A673 (cell line): ENCODE data around the gene DAPK2. TPM values are rescaled to one million over a fixed set of nuclear protein-coding genes. Genes with fewer than 3 reads are reported as not detected.

Experiments
- BruUV-seq: library from RNA; stranded (reverse); fragments of 400-500 nt; replicated peaks from 2 replicates; lab custom pipeline; 2021; lab: Mats Ljungman, UMichigan
- CTCF ChIA-PET: fragments of 300-600 bp; sonication (Branson Sonifier 250); formaldehyde crosslinking; loops from one replicate; lab custom pipeline; 2022; ENCODE audit warnings: antibody characterized with exemption; lab: Charles Lee
- POLR2A ChIA-PET: fragments of 300-600 bp; sonication (Branson Sonifier 250); formaldehyde crosslinking; loops from one replicate; lab custom pipeline; 2022; ENCODE audit warnings: antibody characterized with exemption; ENCODE audit not compliant: low non-redundant PET; lab: Charles Lee
- DNase-seq: peaks from one replicate; pipeline ENCODE4 v3.0.0-alpha.2; 2015; ENCODE audit warnings: low spot score
- H3K27ac ChIP-seq: fragments of 200-600 bp; sonication (generic); 2 replicates; pipeline ENCODE4 v1.5.1; 2016; ENCODE audit warnings: mixed run types, low read depth, mild to moderate bottlenecking, mixed read lengths, antibody characterized with exemption, low read length; ENCODE audit not compliant: poor library complexity, severe bottlenecking
- H3K27me3 ChIP-seq: fragments of 200-600 bp; sonication (generic); replicated peaks from 2 replicates; pipeline ENCODE4 v1.6.1; 2017; ENCODE audit warnings: mixed run types, low read depth, mild to moderate bottlenecking, mixed read lengths, antibody characterized with exemption, low read length; ENCODE audit not compliant: insufficient read depth, poor library complexity
- H3K36me3 ChIP-seq: fragments of 200-600 bp; sonication (generic); 2 replicates; pipeline ENCODE4 v1.6.1; 2016; ENCODE audit warnings: mixed run types, mild to moderate bottlenecking, mixed read lengths, antibody characterized with exemption, low read length; ENCODE audit not compliant: insufficient read depth, poor library complexity, severe bottlenecking
- H3K4me1 ChIP-seq: fragments of 200-600 bp; sonication (generic); 2 replicates; pipeline ENCODE4 v1.6.1; 2017; ENCODE audit warnings: mixed run types, mild to moderate bottlenecking, mixed read lengths, antibody characterized with exemption, low read length; ENCODE audit not compliant: insufficient read depth, poor library complexity, severe bottlenecking
- H3K4me3 ChIP-seq: fragments of 200-600 bp; sonication (generic); 2 replicates; pipeline ENCODE4 v1.5.1; 2016; ENCODE audit warnings: low read depth, mixed run types, mild to moderate bottlenecking, mixed read lengths, low read length; ENCODE audit not compliant: poor library complexity, severe bottlenecking
- H3K9me3 ChIP-seq: fragments of 200-600 bp; sonication (generic); 2 replicates; pipeline ENCODE4 v1.6.1; 2016; ENCODE audit warnings: mixed run types, low read depth, mild to moderate bottlenecking, mixed read lengths, antibody characterized with exemption, low read length; ENCODE audit not compliant: poor library complexity, severe bottlenecking
- EZH2 ChIP-seq: fragments of 200-600 bp; sonication (generic); IDR thresholded peaks from 2 replicates; pipeline ENCODE4 v1.6.1; 2017; ENCODE audit warnings: borderline replicate concordance, low read depth, mild to moderate bottlenecking, mixed read lengths, antibody characterized with exemption, low read length; ENCODE audit not compliant: poor library complexity, severe bottlenecking
- intact Hi-C: fragments of 100-400 bp; cut with micrococcal nuclease; formaldehyde crosslinking; loops from one replicate; pipeline ENCODE4 v1.10.0; 2022; ENCODE audit not compliant: unreplicated experiment
- total RNA-seq: library from RNA; stranded (reverse); gene quantifications from 2 replicates; pipeline ENCODE4 v1.2.3, GENCODE V29; 2021
- TF ChIP-seq, protein P1 (sequence below): fragments of 300-800, 200-600 bp; sonication (generic); conservative IDR thresholded peaks from 2 replicates; pipeline ENCODE4 v1.5.1; 2017; ENCODE audit warnings: low read depth, mild to moderate bottlenecking, antibody characterized with exemption, low read length, moderate library complexity, mixed read lengths

The DAPK2 gene
- total RNA-seq, 1 experiment from 2014 or later: 19.2 TPM

DNA sequence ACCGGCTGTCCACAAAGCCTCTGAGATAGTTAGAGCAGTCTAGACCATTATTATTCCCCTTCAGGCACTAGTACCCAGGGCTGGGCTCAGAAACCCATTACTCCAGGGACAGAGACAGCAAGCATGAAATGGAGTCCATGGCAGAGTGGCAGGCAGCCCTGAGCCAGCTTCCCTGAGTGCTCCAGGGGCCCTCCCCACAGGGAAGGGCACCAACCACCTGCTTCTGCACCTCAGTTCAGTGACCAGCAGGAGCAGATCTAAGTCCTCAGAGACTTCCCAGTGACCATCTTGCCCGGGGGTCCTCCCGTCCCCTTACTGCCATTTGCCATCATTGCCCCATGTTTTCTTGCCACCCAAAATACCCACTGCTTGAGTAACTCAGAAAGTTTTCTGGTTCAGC, 62.0 kb downstream of the DAPK2 start:
- H3K27me3 ChIP-seq: no peaks in the 10 kb centered on the region
- ChIA-PET POLR2A (no interaction called here), CTCF (no interaction called here)
- no peak overlapping the region for H3K27ac ChIP-seq
- H3K9me3 ChIP-seq: no peaks in the 10 kb centered on the region
- H3K36me3 ChIP-seq: no peaks in the 10 kb centered on the region
- no peak overlapping the region for H3K4me3 ChIP-seq
- no TSS peak for BruUV-seq
- TF ChIP-seq, protein P1, sequence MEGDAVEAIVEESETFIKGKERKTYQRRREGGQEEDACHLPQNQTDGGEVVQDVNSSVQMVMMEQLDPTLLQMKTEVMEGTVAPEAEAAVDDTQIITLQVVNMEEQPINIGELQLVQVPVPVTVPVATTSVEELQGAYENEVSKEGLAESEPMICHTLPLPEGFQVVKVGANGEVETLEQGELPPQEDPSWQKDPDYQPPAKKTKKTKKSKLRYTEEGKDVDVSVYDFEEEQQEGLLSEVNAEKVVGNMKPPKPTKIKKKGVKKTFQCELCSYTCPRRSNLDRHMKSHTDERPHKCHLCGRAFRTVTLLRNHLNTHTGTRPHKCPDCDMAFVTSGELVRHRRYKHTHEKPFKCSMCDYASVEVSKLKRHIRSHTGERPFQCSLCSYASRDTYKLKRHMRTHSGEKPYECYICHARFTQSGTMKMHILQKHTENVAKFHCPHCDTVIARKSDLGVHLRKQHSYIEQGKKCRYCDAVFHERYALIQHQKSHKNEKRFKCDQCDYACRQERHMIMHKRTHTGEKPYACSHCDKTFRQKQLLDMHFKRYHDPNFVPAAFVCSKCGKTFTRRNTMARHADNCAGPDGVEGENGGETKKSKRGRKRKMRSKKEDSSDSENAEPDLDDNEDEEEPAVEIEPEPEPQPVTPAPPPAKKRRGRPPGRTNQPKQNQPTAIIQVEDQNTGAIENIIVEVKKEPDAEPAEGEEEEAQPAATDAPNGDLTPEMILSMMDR: no peak
- TF ChIP-seq EZH2: no peak
- intact Hi-C loops: no loop called here
- H3K4me1 ChIP-seq: peaks cover 5% of the 10 kb centered on the region
- no peak for DNase-seq

DNA sequence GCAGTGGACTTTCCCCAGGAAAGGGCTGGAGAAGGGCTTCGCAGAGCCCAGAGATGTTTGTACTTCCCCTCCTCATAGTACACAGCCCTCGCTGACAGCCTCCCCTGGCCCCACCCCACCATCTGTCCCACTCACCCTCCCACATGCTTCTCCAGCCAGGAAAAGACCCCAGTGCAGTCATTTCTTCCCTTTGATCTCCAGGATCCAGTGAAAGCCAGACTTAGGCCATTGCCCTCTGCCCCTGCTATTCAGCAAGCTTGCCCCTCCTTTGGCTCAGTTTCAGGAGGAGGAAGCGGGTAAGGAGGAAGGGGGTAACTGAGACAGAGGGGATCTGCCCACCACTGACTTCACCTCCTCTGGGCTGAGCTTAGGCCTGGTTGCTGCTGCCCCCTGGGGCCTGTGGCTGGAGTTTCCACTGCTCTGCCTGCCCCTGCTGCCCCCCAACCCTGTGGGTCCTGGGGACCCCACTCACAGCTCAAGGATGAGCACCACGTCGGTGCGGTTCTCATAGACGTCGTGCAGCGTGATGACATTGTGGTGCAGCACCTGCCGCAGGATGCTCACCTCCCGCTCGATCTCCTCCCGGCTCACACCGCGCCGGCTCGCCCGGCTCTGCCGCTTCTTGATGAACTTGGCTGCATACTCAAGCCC, 63.1 kb downstream of the DAPK2 start:
- POLR2A ChIA-PET: no interaction called here
- intact Hi-C loops: no loop called here
- no peak overlapping the region for H3K4me3 ChIP-seq
- no peaks in the 10 kb centered on the region for H3K27me3 ChIP-seq
- no peak overlapping the region for H3K27ac ChIP-seq
- DNase-seq: no peak
- peaks cover 5% of the 10 kb centered on the region for H3K4me1 ChIP-seq
- H3K9me3 ChIP-seq: no peaks in the 10 kb centered on the region
- no TSS peak for BruUV-seq
- CTCF ChIA-PET: no interaction called here
- TF ChIP-seq, protein P1: peak; percentile 27; the same call in 1 of the 2 replicates
- no peak for TF ChIP-seq EZH2
- H3K36me3 ChIP-seq: no peaks in the 10 kb centered on the region

DNA sequence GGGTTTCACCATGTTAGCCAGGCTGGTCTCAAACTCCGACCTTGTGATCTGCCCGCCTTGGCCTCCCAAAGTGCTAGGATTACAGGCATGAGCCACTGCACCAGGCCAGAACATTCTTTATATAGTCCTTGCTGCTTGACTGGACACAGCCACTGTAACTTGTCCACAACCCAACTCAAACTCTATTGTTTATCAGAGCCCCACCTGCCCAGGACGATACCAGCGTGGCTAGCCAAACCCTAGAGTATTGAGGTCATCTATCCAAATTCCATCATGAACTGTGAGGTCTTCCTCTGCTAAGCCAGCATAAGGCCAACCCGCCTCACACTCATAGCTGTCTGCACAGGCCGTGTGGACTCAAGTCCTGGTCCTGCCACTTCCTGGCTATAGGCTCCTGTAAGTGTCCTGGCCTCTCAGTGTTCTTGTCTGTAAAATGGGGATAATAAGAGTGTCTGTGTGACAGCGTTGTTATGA, 63.9 kb downstream of the DAPK2 start:
- H3K9me3 ChIP-seq: no peaks in the 10 kb centered on the region
- CTCF ChIA-PET: no interaction called here
- no peaks in the 10 kb centered on the region for H3K27me3 ChIP-seq
- H3K4me1 ChIP-seq: peaks cover 5% of the 10 kb centered on the region
- no peak for DNase-seq
- BruUV-seq: no TSS peak
- H3K4me3 ChIP-seq: no peak overlapping the region
- POLR2A ChIA-PET: no interaction called here
- no peaks in the 10 kb centered on the region for H3K36me3 ChIP-seq
- TF ChIP-seq EZH2: no peak
- H3K27ac ChIP-seq: no peak overlapping the region
- intact Hi-C loops: no loop called here
